HG02970 (cell line): ENCODE data around the gene RAD1.

Experiments used
- ATAC-seq: cut with Tn5 transposase; IDR thresholded peaks from one replicate; pipeline ENCODE4 v1.9.1; 2021; ENCODE audit warnings: mild to moderate bottlenecking, moderate library complexity, moderate number of reproducible peaks; ENCODE audit not compliant: unreplicated experiment, low FRiP score

Gene RAD1

GRCh38 chr5:34867660-34868059, 47.6 kb downstream of the RAD1 start:
- no peak for ATAC-seq

GRCh38 chr5:34866989-34867471, 48.3 kb downstream of the RAD1 start:
- ATAC-seq = no peak

- ATAC-seq = no peak
Measured at GRCh38 chr5:34865091-34865490, 50.2 kb downstream of the RAD1 start.

- ATAC-seq = no peak
Measured at GRCh38 chr5:34863946-34864345, 51.4 kb downstream of the RAD1 start.

- ATAC-seq = no peak
Measured at GRCh38 chr5:34859253-34859652, 56.1 kb downstream of the RAD1 start.

GRCh38 chr5:34858790-34859189, 56.5 kb downstream of the RAD1 start:
- ATAC-seq = no peak

GRCh38 chr5:34857894-34858293, 57.4 kb downstream of the RAD1 start:
- ATAC-seq = no peak

GRCh38 chr5:34857161-34857560, 58.1 kb downstream of the RAD1 start:
- ATAC-seq = no peak
